Fibroblast of skin of scalp (primary cell): Measurements from ENCODE around the gene VANGL2.

Experiments
- DNase-seq: peaks from one replicate; pipeline ENCODE4 v3.0.0-alpha.2; 2013

VANGL2 gene

GRCh38 chr1:160428655-160429054 is 28.3 kb downstream of the VANGL2 start:
- peak; percentile 63 for DNase-seq

- DNase-seq: no peak
Observed at GRCh38 chr1:160429125-160429561, 28.8 kb downstream of the VANGL2 start.

GRCh38 chr1:160429702-160430535 is 29.6 kb downstream of the VANGL2 start:
- DNase-seq: no peak

- no peak for DNase-seq
Observed at GRCh38 chr1:160431006-160431405, 30.6 kb downstream of the VANGL2 start.

GRCh38 chr1:160431571-160431970 is 31.2 kb downstream of the VANGL2 start:
- no peak for DNase-seq

- no peak for DNase-seq
Observed at GRCh38 chr1:160432371-160432786, 32.0 kb downstream of the VANGL2 start.

- DNase-seq: no peak
Observed at GRCh38 chr1:160436966-160437365, 36.6 kb downstream of the VANGL2 start.

GRCh38 chr1:160437432-160438316 is 37.3 kb downstream of the VANGL2 start:
- no peak for DNase-seq

- no peak for DNase-seq
Observed at GRCh38 chr1:160438317-160438918, 38.1 kb downstream of the VANGL2 start.

GRCh38 chr1:160438935-160439334 is 38.6 kb downstream of the VANGL2 start:
- DNase-seq: no peak

GRCh38 chr1:160439718-160440117 is 39.4 kb downstream of the VANGL2 start:
- DNase-seq: no peak

GRCh38 chr1:160446945-160447600 is 46.7 kb downstream of the VANGL2 start:
- no peak for DNase-seq

GRCh38 chr1:160449494-160449893 is 49.1 kb downstream of the VANGL2 start:
- no peak for DNase-seq

GRCh38 chr1:160451119-160451858 is 50.9 kb downstream of the VANGL2 start:
- DNase-seq: no peak

- DNase-seq: no peak
Observed at GRCh38 chr1:160451859-160452232, 51.5 kb downstream of the VANGL2 start.

GRCh38 chr1:160453443-160453842 is 53.1 kb downstream of the VANGL2 start:
- DNase-seq: no peak

- DNase-seq: no peak
Observed at GRCh38 chr1:160454371-160455152, 54.2 kb downstream of the VANGL2 start.

- DNase-seq: no peak
Observed at GRCh38 chr1:160455153-160455517, 54.8 kb downstream of the VANGL2 start.

GRCh38 chr1:160459056-160459455 is 58.7 kb downstream of the VANGL2 start:
- peak; percentile 60 for DNase-seq

- DNase-seq: no peak
Observed at GRCh38 chr1:160459687-160460086, 59.3 kb downstream of the VANGL2 start.

- no peak for DNase-seq
Observed at GRCh38 chr1:160460214-160460642, 59.9 kb downstream of the VANGL2 start.
